Esophagus squamous epithelium (tissue), 5 donors: Measurements from ENCODE around the gene PTPRN. TPM values are rescaled to one million over a fixed set of nuclear protein-coding genes. Genes with fewer than 3 reads are reported as not detected.

Experiments used
- DNase-seq: peaks from one replicate; lab custom pipeline; 2025; lab: John Stamatoyannopoulos, UW
- H3K27ac ChIP-seq, 4 donors: fragments of 200-600 bp; sonication (generic); one replicate each; pipeline ENCODE4 v1.5.1; 2016 to 2019; ENCODE audit warnings: mild to moderate bottlenecking in 1 of 4
- H3K27me3 ChIP-seq, 4 donors: fragments of 200-600 bp; sonication (generic); 1 replicate in 3 of 4; 2 replicates in 1 of 4; pipeline versions ENCODE4 v1.5.1 to v1.6.0; 2017 to 2021; ENCODE audit warnings: antibody characterized with exemption in 1 of 4
- H3K36me3 ChIP-seq, 3 donors: fragments of 200-600 bp; sonication (generic); one replicate each; pipeline ENCODE4 v1.5.1; 2016 to 2019
- H3K4me1 ChIP-seq, 3 donors: fragments of 200-600 bp; sonication (generic); one replicate each; pipeline ENCODE4 v1.5.1; 2017 to 2019
- H3K4me3 ChIP-seq, 4 donors: fragments of 200-600 bp; sonication (generic); 1 replicate in 3 of 4; 2 replicates in 1 of 4; pipeline ENCODE4 v1.5.1; 2016 to 2019; ENCODE audit warnings: mild to moderate bottlenecking in 2 of 4, moderate library complexity in 1 of 4
- H3K9me3 ChIP-seq, 3 donors: fragments of 200-600 bp; sonication (generic); one replicate each; pipeline ENCODE4 v1.5.1; 2016 to 2019
- POLR2A ChIP-seq, 4 donors: fragments of 450-650 bp; IDR thresholded peaks; one replicate each; pipeline ENCODE4 v1.6.1; 2017; ENCODE audit warnings: antibody characterized with exemption in 4 of 4, mild to moderate bottlenecking in 4 of 4, moderate library complexity in 3 of 4
- WGBS, 2 donors: methylation state at CpG; one replicate each; pipeline ENCODE4 v1.1.5; 2018; 5-methylcytosine and 5-hydroxymethylcytosine counted together
- intact Hi-C: fragments of 100-400 bp; cut with DNase I; formaldehyde crosslinking; loops from one replicate; pipeline ENCODE4 v1.15.0; 2022
- total RNA-seq, 4 donors: library from RNA; depleted of rRNA; stranded (reverse); fragments of >200 nt; gene quantifications; one replicate each; pipeline ENCODE4 v1.1.0, GENCODE V29; 2016
- TF ChIP-seq, protein P1 (sequence below), 6 experiments: fragments of 450-650 bp in 4 of 6; fragments of 200-600 bp in 2 of 6; sonication (generic) in 2 of 6; IDR thresholded peaks; one replicate each; pipeline ENCODE4 v1.5.1; 2016 to 2019; ENCODE audit warnings: antibody characterized with exemption in 6 of 6, mild to moderate bottlenecking in 4 of 6, moderate library complexity in 4 of 6
- donor health status: DM: yes; HTN: yes; CAD: no.

PTPRN gene
- total RNA-seq, 4 donors from 2014 or later, result not detected

DNA sequence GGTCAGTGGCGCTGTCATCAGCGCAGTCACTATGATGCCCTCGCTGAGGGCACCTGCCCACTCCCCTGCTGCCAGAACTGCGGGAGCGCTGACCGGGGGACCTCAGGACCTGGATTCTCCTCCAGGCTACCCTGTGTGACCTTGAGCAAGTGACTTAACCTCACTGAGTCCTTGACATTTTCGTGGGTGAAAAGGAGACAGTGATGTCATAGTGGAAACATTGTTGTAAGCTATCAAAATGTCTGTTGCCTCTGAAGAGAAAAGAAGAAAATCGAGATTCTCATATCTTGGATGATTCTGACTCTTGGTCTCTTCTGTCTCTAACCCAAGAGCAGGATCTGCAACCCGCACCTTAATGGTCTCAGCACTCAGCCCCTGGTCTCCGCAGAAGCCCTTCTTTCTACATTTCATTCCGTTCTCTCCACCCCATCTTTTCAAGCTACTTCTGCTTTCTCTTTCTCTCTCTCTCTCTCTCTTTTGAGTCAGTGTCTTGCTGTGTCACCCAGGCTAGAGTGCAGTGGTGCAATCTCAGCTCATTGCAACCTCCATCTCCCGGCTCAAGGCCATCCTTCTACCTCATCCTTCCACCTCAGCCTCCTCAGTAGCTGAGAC lies 54.5 kb downstream of the PTPRN start:
- peaks cover 6 to 18% (median 8%) of the 10 kb centered on the region in 3 donors for H3K36me3 ChIP-seq

DNA sequence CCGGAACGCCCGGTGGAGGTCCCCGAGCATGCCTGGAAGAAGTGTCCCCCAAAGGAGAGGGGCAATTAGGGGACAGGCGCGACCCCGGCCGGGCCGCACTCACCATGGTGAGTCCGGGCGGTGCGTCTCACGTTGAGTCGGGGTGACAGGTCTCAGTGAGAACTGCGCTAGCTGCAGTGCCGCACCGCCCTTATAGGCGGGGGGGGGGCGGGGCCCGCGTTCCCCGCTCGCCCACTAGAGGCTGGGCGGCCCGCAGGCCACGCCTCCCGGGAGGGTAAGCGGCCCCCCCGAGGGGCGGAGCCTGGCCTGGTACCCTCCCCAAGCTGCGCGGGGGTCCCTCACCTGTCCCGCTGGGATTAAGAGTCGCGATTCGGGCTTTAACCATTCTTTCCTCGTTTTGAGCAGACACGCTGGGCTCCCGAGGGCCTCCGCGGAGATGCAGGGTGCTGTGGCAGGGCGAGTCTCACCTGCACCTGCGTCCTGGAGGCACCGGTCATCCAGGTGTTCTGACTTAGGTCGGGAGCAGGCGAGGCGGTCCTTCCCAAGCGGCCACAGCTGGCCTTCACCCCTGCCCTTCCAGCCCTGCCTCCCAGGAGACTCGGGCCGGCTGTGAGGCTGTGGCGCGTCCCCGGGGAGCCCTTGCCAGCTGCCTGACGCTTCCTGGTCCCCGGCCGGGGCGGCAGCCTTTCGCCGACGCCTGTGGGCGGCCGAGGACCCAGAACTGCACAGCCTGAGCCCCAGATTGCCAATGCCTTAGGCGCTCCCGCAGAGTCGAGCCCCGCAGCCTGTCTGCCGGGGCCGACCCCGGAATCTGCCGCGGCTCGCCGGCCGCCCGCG lies 55.2 kb downstream of the PTPRN start, which contains the start of gene TUBA4A:
Gene TUBA4A (minus strand): TSS at position 166 of the 837 bp plus-strand sequence. CDS start 60 bp downstream, at position 106.
- H3K9me3 ChIP-seq, result no peaks in the 10 kb centered on the region
- peaks cover 6 to 18% (median 8%) of the 10 kb centered on the region in 3 donors for H3K36me3 ChIP-seq
- H3K27ac ChIP-seq, result peak within 1 kb of the TSS; percentile 93 to 96 (median 95)
- H3K4me1 ChIP-seq, result peaks cover 41 to 70% (median 50%) of the 10 kb centered on the region in 3 donors
- WGBS, 2 donors, result 0% methylated on average over 3 to 4 of the region's 76 CpGs
- peak in 3 of 4 donors; percentile 78 to 99 (median 98) for TF ChIP-seq POLR2A (IDR thresholded peaks at IDR 0.05)
- TF ChIP-seq, protein P1, sequence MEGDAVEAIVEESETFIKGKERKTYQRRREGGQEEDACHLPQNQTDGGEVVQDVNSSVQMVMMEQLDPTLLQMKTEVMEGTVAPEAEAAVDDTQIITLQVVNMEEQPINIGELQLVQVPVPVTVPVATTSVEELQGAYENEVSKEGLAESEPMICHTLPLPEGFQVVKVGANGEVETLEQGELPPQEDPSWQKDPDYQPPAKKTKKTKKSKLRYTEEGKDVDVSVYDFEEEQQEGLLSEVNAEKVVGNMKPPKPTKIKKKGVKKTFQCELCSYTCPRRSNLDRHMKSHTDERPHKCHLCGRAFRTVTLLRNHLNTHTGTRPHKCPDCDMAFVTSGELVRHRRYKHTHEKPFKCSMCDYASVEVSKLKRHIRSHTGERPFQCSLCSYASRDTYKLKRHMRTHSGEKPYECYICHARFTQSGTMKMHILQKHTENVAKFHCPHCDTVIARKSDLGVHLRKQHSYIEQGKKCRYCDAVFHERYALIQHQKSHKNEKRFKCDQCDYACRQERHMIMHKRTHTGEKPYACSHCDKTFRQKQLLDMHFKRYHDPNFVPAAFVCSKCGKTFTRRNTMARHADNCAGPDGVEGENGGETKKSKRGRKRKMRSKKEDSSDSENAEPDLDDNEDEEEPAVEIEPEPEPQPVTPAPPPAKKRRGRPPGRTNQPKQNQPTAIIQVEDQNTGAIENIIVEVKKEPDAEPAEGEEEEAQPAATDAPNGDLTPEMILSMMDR (IDR thresholded peaks at IDR 0.05), result peak in 4 of 6 experiments; percentile 17 to 43 (median 28)
- intact Hi-C loops, result no loop called here
- peaks cover 0 to 7% (median 0%) of the 10 kb centered on the region in 4 donors for H3K27me3 ChIP-seq
- peak within 1 kb of the TSS; percentile 65 to 83 (median 74) for H3K4me3 ChIP-seq
- DNase-seq, result peak; percentile 48

More for the DNA sequence above, 54.5 kb downstream of the PTPRN start:
- H3K9me3 ChIP-seq, result no peaks in the 10 kb centered on the region
- H3K4me3 ChIP-seq, result peak overlapping the region; percentile 65 to 83 (median 74)
- intact Hi-C loops, result no loop called here
- TF ChIP-seq, protein P1 (IDR thresholded peaks at IDR 0.05), result no peak
- TF ChIP-seq POLR2A (IDR thresholded peaks at IDR 0.05), result no peak
- peaks cover 0 to 7% (median 0%) of the 10 kb centered on the region in 4 donors for H3K27me3 ChIP-seq
- peak overlapping the region; percentile 93 to 96 (median 95) for H3K27ac ChIP-seq
- 30 to 41% methylated on average over 6 to 8 of the region's 12 CpGs for WGBS, 2 donors
- peaks cover 34 to 62% (median 42%) of the 10 kb centered on the region in 3 donors for H3K4me1 ChIP-seq
- DNase-seq, result no peak

DNA sequence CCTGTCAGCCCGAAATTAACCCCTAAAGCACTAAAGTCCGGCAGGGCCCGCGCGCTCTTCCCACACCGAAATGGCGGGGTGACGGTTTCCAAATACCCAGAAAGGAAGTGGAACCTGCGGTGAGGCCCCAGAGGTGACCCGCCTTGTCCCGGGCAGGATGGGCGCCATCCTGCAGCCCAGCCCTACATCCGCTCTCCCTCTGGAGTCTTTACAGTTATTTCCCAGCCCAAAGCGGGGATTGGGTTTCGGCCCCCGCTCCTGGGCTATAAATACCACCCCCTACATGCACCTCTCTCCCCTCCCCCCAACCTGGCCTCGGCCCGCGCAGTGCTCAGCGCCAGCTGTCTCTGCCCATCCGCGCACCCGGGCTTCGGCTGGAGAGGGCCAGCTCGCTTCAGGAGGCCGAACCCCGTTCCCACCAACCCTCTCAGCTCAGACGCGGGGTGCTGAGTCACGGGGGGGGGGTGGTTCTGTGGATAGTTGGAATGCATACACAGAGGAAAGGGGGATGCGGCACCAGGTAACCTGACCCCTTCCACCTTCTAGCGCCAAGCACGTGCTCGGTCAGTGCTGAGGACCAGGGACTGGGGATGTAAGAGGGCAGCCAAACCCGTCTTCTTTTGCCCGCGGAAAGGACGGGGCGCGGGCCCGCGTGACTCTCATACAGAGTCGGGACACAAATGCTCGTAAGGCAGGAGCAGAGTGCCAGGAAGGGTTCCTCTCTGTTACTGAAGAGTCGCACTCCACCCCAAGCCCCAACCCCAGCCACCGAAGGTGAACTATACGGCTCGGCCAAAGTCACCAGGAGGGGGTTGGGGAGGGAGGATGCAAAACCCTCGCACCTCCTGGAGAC lies 56.1 kb downstream of the PTPRN start, which contains the start of gene TUBA4B:
Gene TUBA4B (plus strand): TSS at position 344 of the 853 bp plus-strand sequence. CDS start 165 bp downstream, at position 509.
- TF ChIP-seq POLR2A (IDR thresholded peaks at IDR 0.05), result no peak
- TF ChIP-seq, protein P1 (IDR thresholded peaks at IDR 0.05), result no peak
- Histone ChIP-seq H3K4me3 (peak within 1 kb of the TSS; percentile 65 to 83 (median 74)), H3K36me3 (peaks cover 6 to 27% (median 8%) of the 10 kb centered on the region in 3 donors), H3K4me1 (peaks cover 50 to 78% (median 58%) of the 10 kb centered on the region in 3 donors), H3K9me3 (no peaks in the 10 kb centered on the region), H3K27me3 (peaks cover 0 to 2% (median 0%) of the 10 kb centered on the region in 4 donors), H3K27ac (peak within 1 kb of the TSS; percentile 93 to 96 (median 95))
- intact Hi-C loops, result no loop called here
- 1 to 8% methylated on average over 4 to 28 of the region's 49 CpGs for WGBS, 2 donors
- no peak for DNase-seq

DNA sequence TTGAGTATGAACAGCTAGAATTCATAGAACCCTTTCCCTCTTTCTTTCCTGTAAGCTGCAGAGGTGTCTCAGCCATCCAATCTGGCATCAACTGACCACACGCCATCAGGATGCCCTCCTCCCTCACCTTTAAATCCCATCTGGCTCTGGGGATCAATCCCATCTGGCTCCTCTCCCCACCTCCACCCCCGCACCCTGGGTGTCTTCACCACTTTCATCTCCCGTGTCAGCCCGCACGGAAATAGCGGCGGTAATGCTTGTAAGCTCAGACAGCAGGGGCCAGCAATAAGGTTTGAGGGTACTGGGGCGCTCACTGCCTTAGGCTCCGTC lies 56.7 kb downstream of the PTPRN start:
- H3K36me3 ChIP-seq, result peaks cover 8 to 33% (median 11%) of the 10 kb centered on the region in 3 donors
- no peak for DNase-seq
- 21 to 27% methylated on average over 2 of the region's 9 CpGs for WGBS, 2 donors
- H3K4me3 ChIP-seq, result peak overlapping the region; percentile 65 to 83 (median 74)
- intact Hi-C loops, result no loop called here
- TF ChIP-seq POLR2A (IDR thresholded peaks at IDR 0.05), result no peak
- TF ChIP-seq, protein P1 (IDR thresholded peaks at IDR 0.05), result no peak
- no peaks in the 10 kb centered on the region for H3K9me3 ChIP-seq
- H3K27ac ChIP-seq, result peak overlapping the region; percentile 93 to 96 (median 95)
- H3K27me3 ChIP-seq, result no peaks in the 10 kb centered on the region
- peaks cover 51 to 84% (median 59%) of the 10 kb centered on the region in 3 donors for H3K4me1 ChIP-seq
